Fibroblast of gingiva (primary cell): ENCODE data around the gene ITSN2.
"Not testable (repeated sequence)": the region's sequence is repeated elsewhere in the genome, so short reads cannot be mapped to it uniquely, and the experiment has no call there.

ENCODE experiments used
- DNase-seq: peaks from one replicate; pipeline ENCODE4 v3.0.0-alpha.2; 2011; ENCODE audit warnings: low read depth

Gene ITSN2

DNA sequence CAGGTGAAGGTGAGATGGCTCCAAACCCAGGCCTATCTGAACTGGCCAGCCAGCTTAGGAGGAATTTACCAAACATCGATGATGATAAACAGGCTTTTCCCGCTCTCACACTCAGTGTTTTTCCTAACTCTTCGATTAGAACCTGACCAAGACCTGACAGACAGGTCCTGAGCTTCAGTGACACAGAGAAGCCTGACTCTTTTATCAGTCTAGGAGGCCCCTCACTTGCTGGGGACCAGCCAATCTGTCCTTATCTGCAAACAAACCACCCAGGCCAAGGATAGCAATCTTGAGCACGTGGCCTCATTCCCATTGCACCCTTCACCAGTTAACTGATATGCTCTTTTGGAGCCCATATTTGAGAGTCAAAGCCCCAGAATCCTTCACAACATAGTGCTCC, 1.9 kb upstream of the ITSN2 start:
- DNase-seq: no peak

DNA sequence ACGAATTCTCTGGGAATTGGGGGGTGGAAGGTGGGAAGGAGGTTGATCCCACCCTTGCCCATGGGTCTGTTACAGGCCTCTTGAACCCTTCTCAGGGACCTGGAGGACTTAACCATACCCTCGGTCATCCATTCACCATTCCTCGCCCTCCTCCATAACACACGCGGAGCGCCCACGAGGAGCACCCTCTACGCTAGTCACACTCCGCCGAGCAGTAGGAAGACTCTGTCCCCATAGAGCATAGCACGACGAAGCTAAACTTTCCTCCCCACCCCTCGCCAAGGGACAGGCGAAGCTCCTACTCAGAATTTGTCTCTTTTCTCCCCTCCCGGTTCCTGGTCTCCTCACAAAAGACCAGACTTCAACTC, 611 bp upstream of the ITSN2 start:
- no peak for DNase-seq

DNA sequence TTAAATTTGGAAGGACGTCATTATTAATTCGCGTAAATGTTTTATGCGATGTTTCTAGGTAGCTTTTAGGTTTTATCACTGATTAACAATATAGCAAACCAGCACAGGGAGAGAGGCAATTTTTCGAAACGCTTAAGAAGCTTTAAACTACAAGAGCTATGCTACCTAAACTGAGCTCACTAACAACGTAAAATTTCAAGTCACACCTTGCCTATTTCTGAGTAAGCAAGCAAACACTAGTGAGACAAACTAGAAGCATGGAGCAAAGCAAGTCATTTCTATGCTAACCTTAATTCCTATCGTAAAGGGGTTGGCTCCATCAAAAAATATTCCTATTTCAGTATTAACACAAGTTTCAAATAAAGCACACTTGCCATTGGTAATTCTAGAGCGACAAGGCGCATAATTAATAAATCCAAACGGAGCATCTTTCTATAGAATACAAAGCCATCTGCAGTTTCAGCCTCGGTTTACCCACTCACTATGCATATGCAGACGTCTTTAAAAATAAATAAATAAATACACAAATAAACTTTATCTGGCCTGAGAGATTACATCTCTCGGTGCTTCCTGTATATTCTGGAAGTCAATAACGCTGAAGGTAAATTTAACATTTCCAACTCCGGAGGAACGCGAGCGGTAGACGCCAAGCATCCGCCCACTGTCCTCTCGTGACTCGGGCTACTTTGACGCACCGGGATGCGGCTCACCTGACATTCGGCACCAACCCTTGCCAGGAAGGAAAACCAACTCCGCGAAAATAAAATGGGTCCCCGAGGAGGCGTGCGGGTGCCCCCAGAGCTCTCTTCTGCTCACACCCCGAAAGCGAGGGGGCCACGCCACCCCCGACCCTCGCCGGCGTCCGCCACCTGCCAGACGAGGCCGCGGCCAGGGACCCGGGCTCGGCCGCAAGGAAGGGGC, 947 bp downstream of the ITSN2 start:
- no peak for DNase-seq

DNA sequence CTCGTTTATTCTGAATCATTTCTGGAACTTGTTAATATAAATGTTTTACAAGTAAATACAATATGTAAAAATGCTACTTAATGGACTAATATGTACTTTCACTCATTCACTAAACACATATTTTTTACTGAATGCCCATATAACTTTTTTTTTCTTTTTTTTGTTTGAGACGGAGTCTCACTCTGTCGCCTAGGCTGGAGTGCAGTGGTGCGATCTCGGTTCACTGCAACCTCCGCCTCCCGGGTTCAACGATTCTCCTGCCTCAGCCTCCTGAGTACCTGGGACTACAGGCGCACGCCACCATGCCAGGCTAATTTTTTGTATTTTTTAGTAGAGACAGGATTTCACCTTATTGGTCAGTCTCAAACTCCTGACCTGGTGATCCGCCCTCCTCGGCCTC, 2.6 kb downstream of the ITSN2 start:
- DNase-seq: not testable (repeated sequence)

DNA sequence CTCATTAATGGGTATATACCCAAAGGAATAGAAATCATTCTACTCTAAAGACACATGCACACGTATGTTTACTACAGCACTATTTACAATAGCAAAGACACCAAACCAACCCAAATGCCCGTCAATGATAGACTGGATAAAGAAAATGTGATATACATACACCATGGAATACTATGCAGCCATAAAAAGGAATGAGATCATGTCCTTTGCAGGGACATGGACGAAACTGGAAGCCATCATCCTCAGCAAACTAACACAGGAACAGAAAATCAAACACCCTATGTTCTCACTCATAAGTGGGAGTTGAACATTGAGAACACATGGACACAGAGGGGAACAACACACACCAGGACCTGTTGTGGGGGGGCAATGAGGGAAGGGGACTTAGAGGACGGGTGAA, 3.2 kb downstream of the ITSN2 start:
- not testable (repeated sequence) for DNase-seq

DNA sequence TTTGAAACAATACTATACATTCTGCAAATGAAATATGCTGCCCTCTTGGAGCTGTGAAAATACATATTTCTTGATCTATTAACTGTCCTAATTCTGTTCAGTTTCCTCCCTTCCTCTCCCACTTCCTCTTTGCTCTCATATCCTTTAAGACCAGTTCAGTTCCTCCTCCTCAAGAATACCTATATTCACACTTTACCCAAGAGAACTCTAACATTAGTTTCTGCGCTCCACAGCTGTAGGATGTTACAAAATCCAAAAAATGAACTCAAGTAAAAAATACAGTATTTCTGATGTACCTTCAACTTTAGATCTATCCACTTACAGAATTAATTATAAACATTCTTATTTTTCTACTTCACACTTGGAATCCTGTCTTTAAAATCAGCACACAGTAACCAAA, 5.4 kb downstream of the ITSN2 start:
- no peak for DNase-seq

DNA sequence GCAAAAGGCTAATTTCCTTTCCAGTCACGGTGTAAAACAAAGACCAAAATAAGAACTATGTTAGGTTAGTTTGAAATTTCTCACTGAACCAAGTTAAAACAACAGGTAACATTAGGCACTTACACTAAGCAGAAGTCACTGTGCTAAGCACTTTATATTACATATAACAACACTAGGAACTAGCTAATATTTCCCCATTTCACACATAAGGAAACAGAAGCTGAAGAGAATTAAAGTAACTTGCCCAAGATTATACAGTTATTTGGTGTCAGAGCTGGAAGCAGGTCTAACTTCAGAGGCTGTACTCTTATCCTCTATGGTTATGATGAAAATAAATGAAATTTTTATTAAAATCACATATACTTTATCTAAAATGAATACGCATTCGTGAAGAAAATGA, 5.9 kb downstream of the ITSN2 start:
- DNase-seq: no peak

DNA sequence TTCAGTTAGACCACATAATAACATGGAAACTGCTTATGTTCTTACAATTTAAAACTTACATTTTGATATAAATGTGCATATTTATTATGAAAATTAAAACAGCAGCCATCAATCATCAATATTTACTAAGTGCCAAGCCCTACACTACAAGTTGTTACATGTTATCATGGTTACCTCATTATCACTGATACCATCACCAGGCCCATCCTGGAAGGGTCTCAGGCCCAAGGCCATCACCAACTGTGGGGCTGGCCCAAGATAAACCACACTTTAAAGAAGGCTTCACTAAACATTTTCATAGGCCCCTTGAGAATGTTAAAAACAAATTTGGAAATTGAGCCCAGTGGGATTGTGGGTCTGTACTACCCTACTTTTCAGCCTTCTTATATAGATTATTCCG, 6.4 kb downstream of the ITSN2 start:
- DNase-seq: no peak

DNA sequence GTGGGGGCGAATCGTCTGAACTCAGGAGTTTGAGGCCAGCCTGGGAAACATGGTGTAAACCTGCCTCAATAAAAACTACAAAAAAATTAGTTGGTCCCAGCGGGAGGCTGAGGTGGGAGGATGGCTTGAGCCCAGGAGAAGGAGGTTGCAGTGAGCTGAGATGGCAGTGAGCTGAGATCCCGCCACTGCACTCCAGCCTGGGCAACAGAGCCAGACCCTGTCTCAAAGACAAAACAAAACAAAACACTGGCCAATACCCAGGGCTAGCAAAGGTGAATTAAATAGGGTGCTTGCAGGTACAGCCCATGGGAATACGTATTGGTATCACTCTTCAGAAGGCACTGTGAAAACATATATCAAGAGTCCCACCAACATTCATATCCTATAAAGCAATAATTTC, 7.0 kb downstream of the ITSN2 start:
- no peak for DNase-seq

DNA sequence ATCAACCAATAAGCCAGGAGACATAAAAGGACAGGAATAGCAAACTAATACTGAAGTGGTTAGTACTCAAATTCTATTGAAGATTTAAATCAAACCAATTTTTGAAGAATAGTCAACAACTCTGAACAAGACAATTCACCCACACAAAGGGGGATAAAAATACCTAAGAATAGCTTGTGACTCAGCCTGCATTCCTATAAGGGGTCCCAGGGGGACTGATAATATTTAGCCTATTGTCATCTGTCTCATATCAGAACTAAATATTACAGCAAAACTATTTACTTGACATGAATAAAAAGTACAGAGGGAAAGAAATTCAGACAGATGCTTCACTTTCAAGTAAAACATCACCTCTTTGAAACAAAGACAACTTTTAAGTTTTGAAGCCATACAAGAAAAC, 7.7 kb downstream of the ITSN2 start:
- no peak for DNase-seq

DNA sequence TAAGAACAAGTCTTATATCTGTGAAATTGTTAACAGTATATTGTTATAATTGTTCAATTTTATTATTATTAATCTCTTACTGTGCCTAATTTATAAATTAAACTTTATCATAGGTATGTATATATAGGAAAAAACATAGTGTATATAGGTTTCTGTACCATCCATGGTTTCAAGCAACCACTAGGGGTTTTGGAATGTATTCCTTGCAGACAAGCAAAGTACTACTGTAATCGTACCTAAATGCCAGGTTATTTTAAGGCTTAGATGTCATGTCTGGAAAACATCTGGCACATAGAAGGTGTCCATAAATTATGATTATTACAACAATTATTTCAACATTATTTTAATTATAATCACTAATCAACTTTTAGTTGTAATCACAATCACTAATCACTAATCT, 8.4 kb downstream of the ITSN2 start:
- no peak for DNase-seq

DNA sequence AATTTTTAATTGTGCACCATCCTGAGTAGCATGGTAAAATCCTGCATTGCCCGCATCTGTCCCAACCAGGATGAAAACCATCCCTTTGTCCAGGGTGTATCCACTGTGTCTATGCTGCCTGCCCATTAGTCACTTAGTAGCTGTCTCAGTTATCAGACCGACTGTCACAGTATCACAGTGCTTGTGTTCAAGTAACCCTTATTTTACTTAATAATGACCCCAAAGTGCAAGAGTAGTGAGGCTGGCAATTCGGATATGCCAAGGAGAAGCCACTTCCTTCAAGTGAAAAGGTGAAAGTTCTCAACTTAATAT, 8.8 kb downstream of the ITSN2 start:
- no peak for DNase-seq

DNA sequence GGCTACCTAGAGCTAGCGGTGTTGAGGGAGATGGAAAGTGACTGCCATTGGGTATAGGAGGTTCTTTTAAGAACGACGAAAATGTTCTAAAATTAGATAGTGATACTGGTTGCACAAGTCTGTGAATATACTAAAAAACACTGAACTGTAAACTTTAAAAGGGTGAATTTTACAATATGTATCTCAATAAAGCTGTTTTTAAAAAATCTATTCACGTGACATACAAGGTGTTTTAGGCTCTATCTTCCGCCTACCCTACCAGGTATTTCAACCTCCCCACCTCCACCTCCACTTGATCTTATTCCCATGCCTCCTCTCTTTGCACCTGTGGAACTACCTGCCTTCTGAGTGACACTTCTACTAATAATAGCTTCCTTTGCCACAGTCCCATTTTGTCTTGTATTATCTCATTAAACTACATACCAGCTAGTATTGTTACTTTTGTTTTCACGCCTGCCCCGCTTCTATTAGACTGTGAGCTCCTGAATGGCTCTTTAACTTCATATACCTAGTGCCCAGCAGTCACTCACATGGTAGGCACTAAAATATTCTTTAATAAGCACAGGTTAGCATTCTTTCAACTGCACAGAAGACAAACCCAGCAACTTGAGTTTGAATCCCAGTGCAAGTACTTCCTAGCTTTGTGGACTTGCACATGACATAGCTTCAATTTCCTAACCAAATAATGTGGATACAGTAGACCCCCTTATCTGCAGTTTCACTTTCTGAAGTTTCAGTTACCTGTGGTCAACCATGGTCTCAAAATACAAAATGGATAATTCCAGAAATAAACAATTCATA, 9.3 kb downstream of the ITSN2 start:
- no peak for DNase-seq

DNA sequence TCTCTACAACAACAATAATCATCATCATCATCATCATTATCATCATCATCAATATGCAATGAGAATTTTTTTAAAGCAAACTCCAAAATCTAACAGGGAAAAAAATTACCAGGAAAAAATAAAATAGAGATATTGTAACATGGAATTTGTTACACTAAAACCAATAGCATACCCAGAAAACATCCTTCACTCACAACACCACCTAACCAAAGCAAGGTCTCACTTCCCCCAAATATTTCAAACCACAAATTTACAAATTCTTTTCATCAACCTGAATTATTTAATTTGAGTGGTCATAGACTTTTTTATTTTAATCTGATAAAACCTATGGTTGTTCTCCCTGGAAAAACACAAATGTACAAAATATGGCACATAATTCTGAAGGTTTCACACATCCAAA, 11.2 kb downstream of the ITSN2 start:
- no peak for DNase-seq

DNA sequence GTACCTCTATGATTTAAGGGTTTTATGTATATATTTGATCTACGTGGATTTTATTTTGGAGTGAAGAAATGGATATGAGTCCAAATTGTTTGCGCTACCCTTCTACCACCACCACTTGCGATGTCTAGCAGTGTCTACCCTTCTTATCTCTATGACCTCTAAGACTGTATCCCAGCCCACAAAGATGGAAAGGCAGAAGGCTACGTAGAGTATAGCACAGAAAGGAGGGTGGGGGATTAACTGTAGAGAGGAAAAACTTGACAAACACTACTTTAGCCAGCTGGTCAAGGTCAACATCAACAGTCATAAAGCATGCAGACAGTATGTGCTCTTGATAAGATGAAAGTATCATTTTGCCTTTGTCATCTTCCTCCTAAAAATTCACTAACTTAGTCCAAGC, 14.4 kb downstream of the ITSN2 start:
- DNase-seq: no peak

DNA sequence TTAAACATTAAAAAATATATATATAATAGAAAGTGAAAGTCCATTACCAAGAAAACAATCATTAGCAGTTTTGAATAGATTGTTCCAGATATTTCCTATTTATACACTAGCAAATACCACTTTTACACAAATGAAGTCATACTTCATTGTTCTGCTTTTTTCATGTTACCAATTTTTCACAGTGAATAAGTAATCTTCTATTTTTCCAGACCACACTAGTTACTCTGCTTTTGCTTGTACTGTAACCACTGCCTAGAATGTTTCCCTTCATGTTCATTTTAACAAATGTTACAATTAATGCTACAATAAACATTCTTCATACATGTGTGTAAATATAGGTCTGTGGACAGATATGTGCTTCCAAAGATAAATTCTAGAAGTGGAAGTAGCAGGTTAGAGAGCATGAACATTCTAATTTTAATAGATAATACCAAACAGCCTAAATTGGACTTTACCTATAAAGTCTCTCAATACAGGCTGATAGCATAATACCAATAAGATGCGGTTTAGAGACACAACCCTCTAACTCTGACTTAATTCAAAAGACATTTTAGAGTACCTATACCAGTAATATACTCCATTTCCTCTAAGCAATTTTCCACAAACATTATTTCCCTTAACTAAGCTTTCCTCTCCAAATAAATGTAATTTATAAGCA, 17.0 kb downstream of the ITSN2 start:
- DNase-seq: no peak

DNA sequence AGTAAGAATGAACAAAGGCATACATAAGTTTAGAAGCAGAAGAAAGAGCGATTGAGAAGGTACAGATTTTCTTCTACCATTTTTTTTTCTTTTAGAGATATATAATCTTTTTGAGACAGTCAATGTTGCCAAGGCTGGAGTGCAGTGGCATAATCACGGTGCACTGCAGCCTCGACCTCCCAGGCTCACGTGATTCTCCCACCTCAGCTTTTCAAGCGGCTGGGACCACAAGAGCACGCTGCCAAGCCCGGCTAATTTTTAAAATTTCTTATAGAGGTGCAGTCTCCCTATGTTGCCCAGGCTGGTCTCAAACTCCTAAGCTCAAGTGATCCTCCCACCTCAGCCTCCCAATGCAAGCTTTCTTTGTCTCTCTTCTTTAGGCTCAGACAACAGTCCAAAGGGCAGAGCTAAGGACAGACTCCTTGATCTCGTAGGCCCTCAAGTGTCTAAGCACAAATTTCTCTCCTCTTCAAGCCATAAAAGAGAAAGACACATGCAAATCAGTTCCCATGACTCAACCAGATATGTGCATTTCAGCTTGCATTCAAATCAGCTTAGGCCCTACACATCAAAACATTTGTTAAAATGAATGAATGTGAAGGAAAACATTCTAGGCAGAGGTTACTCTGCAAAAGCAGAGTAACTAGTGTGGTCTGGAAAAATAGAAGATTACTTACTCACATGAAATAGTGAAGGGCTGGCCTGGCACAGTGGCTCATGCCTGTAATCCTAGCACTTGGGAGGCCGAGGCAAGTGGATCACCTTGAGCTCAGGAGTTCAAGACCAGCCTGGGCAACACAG, 18.0 kb downstream of the ITSN2 start:
- DNase-seq: peak; percentile 18

DNA sequence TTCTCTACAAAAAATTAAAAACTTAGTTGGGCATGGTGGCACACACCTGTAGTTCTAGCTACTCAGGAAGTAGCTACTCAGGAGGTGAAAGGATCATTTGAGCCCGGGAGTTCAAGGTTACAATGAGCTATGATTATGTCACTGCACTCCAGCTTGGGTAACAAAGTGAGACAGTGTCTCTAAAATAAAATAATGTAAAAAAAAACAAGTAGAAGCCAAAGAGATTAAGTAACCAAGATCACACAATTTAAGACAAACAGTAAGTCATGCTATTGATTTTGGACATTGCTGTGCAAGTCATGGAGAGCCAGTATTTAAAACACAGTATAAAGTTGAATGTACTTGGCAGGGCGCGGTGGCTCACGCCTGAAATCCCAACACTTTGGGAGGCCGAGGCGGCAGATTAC, 20.5 kb downstream of the ITSN2 start:
- DNase-seq: no peak

DNA sequence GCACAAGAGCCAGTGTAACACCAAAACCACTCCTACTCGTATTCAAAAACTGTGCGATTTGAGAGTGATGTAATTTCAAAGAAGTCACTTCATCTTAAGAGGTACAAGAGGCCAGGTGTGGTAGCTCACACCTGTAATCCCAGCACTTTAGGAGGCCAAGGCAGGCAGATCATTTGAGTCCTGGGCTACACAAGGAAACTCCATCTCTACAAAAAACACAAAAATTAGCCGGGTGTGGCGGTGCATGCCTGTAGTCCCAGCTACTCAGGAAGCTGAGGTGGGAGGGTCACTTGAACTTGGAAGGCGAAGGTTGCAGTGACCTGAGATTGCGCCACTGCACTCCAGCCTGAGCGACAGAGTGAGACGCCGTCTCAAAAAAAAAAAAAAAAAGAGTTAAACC, 21.2 kb downstream of the ITSN2 start:
- not testable (repeated sequence) for DNase-seq

DNA sequence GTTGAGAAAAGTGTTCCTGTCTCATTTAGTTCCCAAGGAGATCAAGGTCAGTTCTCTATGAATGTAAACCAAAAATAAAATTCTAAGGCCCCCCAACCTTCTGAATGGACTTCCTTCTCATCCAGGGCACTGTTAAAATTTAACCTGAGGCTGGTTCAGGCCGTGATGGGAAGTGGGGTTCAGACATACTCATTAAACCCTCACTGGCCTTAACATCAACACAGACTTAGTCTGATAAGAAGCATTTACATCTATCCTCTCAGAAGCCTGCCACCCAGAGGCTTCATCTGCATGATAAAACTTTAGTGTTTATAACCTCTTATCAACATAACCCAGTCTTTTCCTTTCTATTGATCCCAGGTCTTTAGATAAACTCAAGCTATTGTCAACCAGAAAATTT, 22.4 kb downstream of the ITSN2 start:
- no peak for DNase-seq

DNA sequence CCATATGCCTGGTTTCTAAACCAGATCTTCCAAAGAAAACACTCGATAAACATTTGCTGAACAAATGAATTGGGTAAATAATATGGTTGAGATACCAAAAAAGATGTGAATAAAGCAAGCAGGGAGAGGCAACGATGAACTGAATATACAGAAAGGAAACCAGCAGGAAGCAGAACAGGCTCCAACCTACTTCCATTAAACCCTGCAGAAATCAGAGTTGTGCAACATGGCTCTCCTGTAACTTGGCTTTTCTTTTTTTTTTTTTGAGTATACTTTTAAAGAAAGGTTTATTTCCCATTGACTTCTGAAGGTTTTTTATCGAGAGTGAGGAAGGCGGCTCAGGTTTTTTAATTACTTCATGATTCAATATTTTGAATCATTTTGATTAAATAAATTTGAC, 23.5 kb downstream of the ITSN2 start:
- no peak for DNase-seq

DNA sequence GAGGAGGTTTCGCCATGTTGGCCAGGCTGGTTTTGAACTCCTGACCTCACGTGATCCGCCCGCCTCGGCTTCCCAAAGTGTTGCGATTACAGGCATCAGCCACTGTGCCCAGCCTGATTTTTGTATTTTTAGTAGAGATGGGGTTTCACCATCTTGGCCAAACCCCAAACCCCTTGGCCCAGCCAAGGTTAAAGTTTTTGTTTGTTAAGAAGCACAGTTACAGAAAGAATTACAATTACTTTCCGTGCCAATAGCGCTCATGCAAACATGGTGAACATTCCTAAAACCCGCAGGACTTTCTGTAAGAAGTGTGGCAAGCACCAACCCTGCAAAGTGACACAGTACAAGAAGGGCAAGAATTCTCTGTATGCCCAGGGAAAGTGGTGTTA, 26.1 kb downstream of the ITSN2 start:
- peak; percentile 97 for DNase-seq
